Kidney (tissue), 14 donors: ENCODE data around the gene USH1C. TPM values are rescaled to one million over a fixed set of nuclear protein-coding genes. Genes with fewer than 3 reads are reported as not detected.

ENCODE experiments used
- DNase-seq, 5 donors: peaks; one replicate each; pipeline ENCODE4 v3.0.0-alpha.2; 2013 to 2020
- FAIRE-seq: peaks from 2 replicates; lab custom pipeline; 2012; peaks lifted over from hg19 to GRCh38; lab: Jason Lieb, UNC
- H3K27ac ChIP-seq, 2 donors: one replicate each; pipeline ENCODE4 v1.7.0; 2013; ENCODE audit warnings: low read depth in 2 of 2, low read length in 2 of 2, inconsistent platforms in 1 of 2
- H3K27me3 ChIP-seq: one replicate; pipeline ENCODE4 v1.7.1; 2013; ENCODE audit warnings: low read length, inconsistent platforms; ENCODE audit not compliant: control insufficient read depth, insufficient read depth
- H3K36me3 ChIP-seq, 3 donors: one replicate each; pipeline versions ENCODE4 v1.7.0 to v1.7.1; 2013; ENCODE audit warnings: low read length in 3 of 3, control low read depth in 1 of 3, inconsistent platforms in 1 of 3; ENCODE audit not compliant: insufficient read depth in 3 of 3, control insufficient read depth in 2 of 3
- H3K4me1 ChIP-seq, 3 donors: one replicate each; pipeline versions ENCODE4 v1.7.0 to v1.7.1; 2013; ENCODE audit warnings: low read length in 3 of 3, inconsistent platforms in 1 of 3, low read depth in 1 of 3; ENCODE audit not compliant: control insufficient read depth in 2 of 3, insufficient read depth in 2 of 3
- H3K4me3 ChIP-seq, 3 donors: one replicate each; pipeline versions ENCODE4 v1.7.0 to v1.8.1; 2013; ENCODE audit warnings: low read length in 3 of 3, control low read depth in 1 of 3, inconsistent platforms in 1 of 3
- H3K9ac ChIP-seq, 3 donors: one replicate each; pipeline versions ENCODE4 v1.7.0 to v1.7.1; 2013; ENCODE audit warnings: low read length in 3 of 3, control low read depth in 1 of 3, inconsistent platforms in 1 of 3
- H3K9me3 ChIP-seq, 3 donors: one replicate each; pipeline versions ENCODE4 v1.7.0 to v1.7.1; 2013; ENCODE audit warnings: low read length in 3 of 3, control low read depth in 1 of 3, inconsistent platforms in 1 of 3; ENCODE audit not compliant: control insufficient read depth in 2 of 3, insufficient read depth in 1 of 3
- intact Hi-C: fragments of 100-400 bp; cut with DNase I; formaldehyde crosslinking; loops from one replicate; pipeline ENCODE4 v1.11.1; 2022
- polyA plus RNA-seq: library from polyadenylated mRNA; stranded (reverse); fragments of 350-450 nt; fragmentation: Illumina TruSeq; extraction: RNeasy Lipid Tissue Mini Kit (QIAGEN cat#74804); gene quantifications from one replicate; pipeline ENCODE4 v1.2.3, GENCODE V29; 2014; ENCODE audit warnings: low read depth, low replicate concordance; ENCODE audit not compliant: insufficient read depth
- total RNA-seq: library from RNA; stranded (reverse); fragmentation: NEBNext Ultra II Directional; extraction: Animal tissue kit (Norgen Biotek cat#: 25700); gene quantifications from one replicate; pipeline ENCODE4 v1.2.1, GENCODE V29; 2021
- TF ChIP-seq, protein P1 (sequence below): IDR thresholded peaks from 3 replicates; pipeline ENCODE4 v1.5.1; 2012; ENCODE audit warnings: mild to moderate bottlenecking, moderate library complexity, borderline replicate concordance; ENCODE audit not compliant: insufficient read depth; ENCODE audit errors: extremely low read depth
- donor health status: control.
- donor health status: control.
- donor health status: control.
- donor health status: control.
- donor health status: control.
- donor health status: DM: yes; HTN: yes; CAD: no.
- donor health status: Normal renal cell carcinoma (clear cell type).

Gene USH1C
- total and polyA plus RNA-seq, 2 donors from 2014 or later: 38.6 to 107 TPM

DNA sequence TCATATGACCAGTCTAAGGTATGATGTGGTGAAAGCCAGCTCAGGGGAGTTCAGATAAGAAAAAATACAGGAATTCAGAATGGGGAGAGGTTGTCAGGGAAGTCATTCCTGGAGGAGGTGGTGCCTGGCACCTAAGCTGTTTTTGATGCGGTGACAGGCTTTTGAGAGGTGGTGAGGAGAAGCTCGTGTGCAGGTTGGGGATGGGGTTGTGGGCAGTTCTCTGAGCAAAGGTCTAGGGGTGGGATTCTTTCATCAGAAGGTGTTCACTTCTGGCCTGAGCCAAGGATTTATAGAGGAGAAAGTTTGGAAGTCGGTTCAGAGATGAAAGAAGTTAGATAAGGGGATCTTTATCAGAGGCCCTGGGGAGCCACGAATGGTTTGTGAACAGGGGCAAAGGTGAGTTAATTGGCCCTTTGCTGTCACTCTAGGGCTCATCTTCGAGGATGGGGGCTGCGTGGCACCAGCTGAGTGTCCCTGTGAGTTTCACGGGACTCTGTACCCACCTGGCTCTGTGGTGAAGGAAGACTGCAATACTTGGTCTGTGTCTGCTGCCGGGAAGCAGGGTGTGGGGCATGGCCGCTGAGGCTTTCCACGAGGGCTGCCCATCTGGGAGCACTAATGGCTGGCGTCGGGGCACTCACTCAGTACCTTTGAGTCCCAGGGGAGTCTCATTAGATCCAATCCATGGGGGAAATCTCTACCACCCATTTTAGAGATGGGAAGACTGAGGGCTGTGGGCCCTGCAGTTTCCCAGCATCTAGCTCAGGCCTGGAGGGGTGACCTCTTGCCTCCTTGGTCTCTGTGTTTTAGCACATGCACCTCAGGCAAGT, 16.3 kb upstream of the USH1C start:
- Histone ChIP-seq H3K36me3 (no peaks in the 10 kb centered on the region), H3K27ac (no peak overlapping the region), H3K9me3 (no peaks in the 10 kb centered on the region), H3K4me3 (no peak overlapping the region), H3K4me1 (no peaks in the 10 kb centered on the region), H3K27me3 (no peaks in the 10 kb centered on the region), H3K9ac (no peak overlapping the region)
- TF ChIP-seq, protein P1, sequence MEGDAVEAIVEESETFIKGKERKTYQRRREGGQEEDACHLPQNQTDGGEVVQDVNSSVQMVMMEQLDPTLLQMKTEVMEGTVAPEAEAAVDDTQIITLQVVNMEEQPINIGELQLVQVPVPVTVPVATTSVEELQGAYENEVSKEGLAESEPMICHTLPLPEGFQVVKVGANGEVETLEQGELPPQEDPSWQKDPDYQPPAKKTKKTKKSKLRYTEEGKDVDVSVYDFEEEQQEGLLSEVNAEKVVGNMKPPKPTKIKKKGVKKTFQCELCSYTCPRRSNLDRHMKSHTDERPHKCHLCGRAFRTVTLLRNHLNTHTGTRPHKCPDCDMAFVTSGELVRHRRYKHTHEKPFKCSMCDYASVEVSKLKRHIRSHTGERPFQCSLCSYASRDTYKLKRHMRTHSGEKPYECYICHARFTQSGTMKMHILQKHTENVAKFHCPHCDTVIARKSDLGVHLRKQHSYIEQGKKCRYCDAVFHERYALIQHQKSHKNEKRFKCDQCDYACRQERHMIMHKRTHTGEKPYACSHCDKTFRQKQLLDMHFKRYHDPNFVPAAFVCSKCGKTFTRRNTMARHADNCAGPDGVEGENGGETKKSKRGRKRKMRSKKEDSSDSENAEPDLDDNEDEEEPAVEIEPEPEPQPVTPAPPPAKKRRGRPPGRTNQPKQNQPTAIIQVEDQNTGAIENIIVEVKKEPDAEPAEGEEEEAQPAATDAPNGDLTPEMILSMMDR: no peak
- FAIRE-seq: no peak
- DNase-seq: peak in 1 of 5 donors; percentile 15
- intact Hi-C loops: no loop called here

GRCh38 chr11:17559341-17560087, 15.3 kb upstream of the USH1C start:
- H3K27me3 ChIP-seq: no peaks in the 10 kb centered on the region
- no peak overlapping the region for H3K4me3 ChIP-seq
- H3K36me3 ChIP-seq: no peaks in the 10 kb centered on the region
- TF ChIP-seq, protein P1: no peak
- H3K9ac ChIP-seq: no peak overlapping the region
- H3K4me1 ChIP-seq: no peaks in the 10 kb centered on the region
- H3K9me3 ChIP-seq: no peaks in the 10 kb centered on the region
- H3K27ac ChIP-seq: no peak overlapping the region
- intact Hi-C loops: no loop called here
- DNase-seq: peak in 2 of 5 donors; percentile 4 to 14
- no peak for FAIRE-seq

DNA sequence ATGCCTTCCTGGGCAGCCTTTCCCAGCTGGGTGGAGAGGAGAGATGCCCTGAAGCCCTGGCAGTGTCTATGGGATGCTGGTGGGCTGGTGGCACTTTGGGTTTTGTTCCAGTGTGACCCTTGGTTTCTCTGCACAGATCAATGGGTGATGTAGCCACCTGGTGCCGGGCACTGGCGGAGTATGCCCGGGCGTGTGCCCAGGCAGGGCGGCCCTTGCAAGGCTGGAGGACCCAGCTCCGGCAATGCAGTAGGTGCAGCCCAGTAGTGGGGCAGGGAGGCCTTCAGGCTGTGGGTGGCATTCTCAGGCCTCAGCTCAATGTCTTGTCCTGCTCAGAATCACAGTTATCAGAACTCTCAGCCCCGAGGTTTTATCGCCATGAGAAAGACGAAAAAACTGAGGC, 14.7 kb upstream of the USH1C start:
- intact Hi-C loops: no loop called here
- DNase-seq (peak in 1 of 5 donors; percentile 35), FAIRE-seq (no peak)

More for the DNA sequence above, 14.7 kb upstream of the USH1C start:
- Histone ChIP-seq H3K9ac (no peak overlapping the region), H3K9me3 (no peaks in the 10 kb centered on the region), H3K27me3 (no peaks in the 10 kb centered on the region), H3K27ac (no peak overlapping the region), H3K4me3 (no peak overlapping the region), H3K36me3 (no peaks in the 10 kb centered on the region), H3K4me1 (no peaks in the 10 kb centered on the region)
- TF ChIP-seq, protein P1: no peak
